Hematopoietic multipotent progenitor cell treated with erythropoietin and hydrocortisone succinate and interleukin-3 and kit ligand, for 15 days (in vitro differentiated cells): ENCODE results near the gene ESPNL.
A peak's percentile ranks its signal among the peaks of the same experiment; 100 is the strongest.

Experiments
- DNase-seq: peaks from one replicate; pipeline ENCODE4 v3.0.0-alpha.2; 2015; ENCODE audit warnings: low spot score

The ESPNL gene

DNA sequence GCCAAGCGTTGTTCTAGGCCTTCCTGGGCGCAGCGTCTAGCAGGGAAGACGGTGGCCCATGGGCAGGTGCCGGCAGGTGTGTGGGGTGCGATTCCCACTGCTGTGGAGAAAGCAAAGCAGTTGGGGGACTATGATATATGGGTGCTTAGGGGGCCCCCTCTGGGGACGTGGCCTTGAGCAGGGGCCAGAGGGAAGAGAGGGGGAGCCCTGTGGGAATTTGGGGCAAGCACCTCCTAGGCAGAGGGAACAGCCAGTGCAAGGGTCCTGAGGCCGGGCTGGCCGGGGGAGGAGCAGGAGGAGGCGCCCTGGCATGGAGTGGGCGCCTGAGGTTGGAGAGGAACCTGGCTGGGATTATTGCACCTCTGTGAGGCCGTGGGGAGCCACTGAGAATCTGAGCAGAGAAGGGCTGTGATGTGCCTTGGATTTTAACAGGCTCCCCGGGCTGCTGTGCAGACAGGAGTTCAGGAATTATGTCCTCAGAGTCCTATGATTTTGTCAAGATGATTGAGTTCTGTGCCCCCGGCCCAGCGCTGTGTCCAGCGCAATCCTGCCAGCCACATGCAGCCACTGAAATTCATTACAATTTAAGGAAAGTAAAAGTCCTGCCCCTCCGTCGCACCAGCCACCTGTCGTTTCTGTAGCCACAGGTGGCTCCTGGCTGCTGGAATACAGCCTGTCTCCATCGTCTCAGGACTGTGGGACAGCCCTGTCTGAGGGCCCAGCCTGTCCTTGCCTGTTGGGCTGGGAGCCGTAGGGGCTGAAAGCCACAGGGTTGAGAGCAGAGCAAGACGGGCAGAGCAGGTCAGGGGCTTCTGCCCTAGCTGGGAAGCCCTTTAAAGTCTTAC is 29.2 kb downstream of the ESPNL start:
- DNase-seq, result no peak

GRCh38 chr2:238130111-238130695 is 30.1 kb downstream of the ESPNL start:
- no peak for DNase-seq

GRCh38 chr2:238130696-238131628 is 30.8 kb downstream of the ESPNL start:
- no peak for DNase-seq

DNA sequence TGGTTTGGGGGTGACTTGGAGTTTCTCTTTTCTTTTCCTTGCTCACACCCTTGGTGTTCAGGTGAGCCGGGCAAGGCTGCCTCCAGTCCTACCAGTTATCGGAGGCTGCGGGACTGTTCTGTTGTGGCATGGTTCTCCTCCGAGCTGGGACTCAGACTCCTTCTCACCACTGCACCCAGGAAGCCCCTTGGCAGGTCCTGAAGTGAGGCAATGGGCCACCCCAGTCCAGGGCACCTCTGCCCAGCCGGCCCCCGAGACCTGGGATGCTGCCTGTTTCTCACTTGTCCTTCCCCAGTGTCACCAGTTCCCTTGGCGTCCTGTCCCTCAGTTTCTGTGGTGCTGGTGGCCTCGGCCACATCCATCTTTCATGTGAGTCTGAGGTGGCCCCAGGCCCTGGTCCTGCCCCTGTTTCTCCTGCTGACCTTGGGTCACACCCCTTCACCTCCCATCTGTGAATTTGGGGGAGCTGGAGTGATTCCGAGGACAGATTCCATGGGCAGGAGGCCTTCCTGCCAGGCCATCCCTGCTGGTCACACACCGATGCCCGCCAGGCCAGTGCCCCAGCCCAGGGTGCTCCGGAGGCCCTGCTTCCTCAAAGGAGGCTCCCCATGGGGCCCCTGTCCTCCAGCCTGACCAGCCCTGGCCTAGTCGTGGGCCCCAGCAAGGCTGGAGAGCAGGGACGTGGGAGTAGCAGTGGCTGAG is 31.8 kb downstream of the ESPNL start:
- no peak for DNase-seq

- no peak for DNase-seq
Observed at GRCh38 chr2:238132463-238133450, 32.6 kb downstream of the ESPNL start.

DNA sequence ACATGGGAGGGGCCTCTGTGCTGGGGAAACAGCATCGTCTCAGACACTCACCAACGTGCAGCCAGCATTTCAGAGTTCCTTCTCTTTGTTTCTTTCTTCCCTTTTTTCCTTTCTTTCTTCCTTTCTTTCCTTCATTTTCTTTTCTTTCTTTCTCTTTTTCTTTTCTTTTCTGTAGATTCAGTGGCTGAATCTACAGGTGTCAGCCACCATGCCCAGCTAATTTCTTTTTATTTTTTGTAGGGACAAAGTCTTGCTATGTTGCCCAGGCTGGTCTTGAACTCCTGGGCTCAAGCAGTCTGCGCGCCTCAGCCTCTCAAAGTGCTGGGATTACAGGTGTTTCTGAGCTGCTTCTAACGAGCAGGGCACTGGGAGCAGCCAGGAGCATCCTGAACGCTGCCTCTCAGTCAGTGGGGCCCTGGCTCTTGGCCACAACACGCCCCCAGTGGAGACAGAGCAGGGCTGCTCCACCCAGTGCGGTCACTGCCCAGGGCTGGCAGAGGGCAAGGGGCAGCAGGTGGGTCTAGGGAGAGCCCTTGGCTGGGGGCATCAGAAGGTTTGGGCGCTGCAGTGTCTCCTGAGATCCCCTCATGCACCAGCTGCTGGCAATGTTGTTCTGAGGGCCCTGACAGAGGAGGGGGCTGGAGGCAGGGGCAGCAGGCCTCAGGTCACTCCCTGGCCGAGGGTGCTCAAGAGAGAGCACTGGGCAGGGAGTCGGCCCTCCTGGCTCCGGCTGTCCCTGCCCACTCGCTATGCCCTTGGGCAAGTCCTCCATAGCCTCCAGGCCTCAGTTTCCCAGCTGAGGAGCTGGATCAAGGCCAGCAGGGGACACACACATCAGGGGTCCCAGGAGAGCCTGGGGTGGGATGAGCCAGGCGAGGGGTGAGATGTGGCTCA is 33.6 kb downstream of the ESPNL start:
- no peak for DNase-seq

GRCh38 chr2:238134393-238134785 is 34.2 kb downstream of the ESPNL start:
- DNase-seq, result no peak

- DNase-seq, result no peak
Observed at GRCh38 chr2:238135601-238136150, 35.5 kb downstream of the ESPNL start.

DNA sequence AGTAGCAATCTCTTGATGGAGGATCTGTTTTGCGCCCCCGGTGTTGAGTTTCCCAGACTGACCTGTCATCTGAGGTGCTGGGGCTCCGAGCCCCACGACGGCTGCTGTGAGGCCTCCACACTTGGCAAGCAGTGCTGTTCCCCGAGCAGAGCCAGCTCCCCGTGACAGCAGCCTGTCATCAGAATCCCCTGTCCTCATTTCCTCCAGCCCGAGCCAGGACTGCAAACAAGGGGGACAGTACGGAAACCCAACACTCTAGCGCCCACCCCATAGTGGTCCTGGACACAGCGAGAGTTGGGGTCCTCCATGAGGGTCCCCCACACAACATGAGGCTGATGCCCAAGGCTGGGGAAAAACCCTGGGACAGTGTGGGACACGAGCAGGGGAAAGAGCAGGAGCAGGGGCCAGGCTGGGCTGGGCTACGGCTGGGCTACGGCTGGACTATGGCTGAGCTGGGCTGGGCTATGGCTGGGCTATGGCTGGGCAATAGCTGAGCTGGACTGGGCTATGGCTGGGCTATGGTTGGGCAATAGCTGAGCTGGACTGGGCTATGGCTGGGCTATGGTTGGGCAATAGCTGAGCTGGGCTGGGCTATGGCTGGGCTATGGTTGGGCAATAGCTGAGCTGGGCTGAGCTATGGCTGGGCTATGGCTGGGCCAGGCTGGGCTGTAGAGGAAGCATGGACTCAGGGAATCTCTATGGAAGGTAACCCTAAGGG is 36.8 kb downstream of the ESPNL start:
- no peak for DNase-seq

GRCh38 chr2:238137885-238138284 is 37.7 kb downstream of the ESPNL start:
- no peak for DNase-seq

- DNase-seq, result no peak
Observed at GRCh38 chr2:238138331-238139195, 38.4 kb downstream of the ESPNL start, which contains the start of gene KLHL30. TSS of gene KLHL30 (plus strand) at chr2:238138668. CDS start at chr2:238140755, 2,087 bp downstream.

GRCh38 chr2:238139196-238140039 is 39.3 kb downstream of the ESPNL start:
- peak; percentile 52 for DNase-seq

- DNase-seq, result no peak
Observed at GRCh38 chr2:238140040-238140439, 39.9 kb downstream of the ESPNL start.

GRCh38 chr2:238140721-238141540 is 40.8 kb downstream of the ESPNL start:
- DNase-seq, result no peak

- peak; percentile 63 for DNase-seq
Observed at GRCh38 chr2:238141541-238142318, 41.6 kb downstream of the ESPNL start.
